LNCaP clone FGC (cell line): Measurements from ENCODE around the gene NRP1.

Source experiments
- DNase-seq: peaks from one replicate; pipeline ENCODE4 v3.0.0-alpha.2; 2011; ENCODE audit warnings: low read depth
- H3K4me3 ChIP-seq: 2 replicates; pipeline ENCODE4 v1.5.1; 2011; ENCODE audit warnings: mild to moderate bottlenecking, low read depth, low read length, control low read depth
- CTCF ChIP-seq: IDR thresholded peaks from 2 replicates; pipeline ENCODE4 v1.5.1; 2012; ENCODE audit warnings: mild to moderate bottlenecking; ENCODE audit not compliant: control insufficient read depth, insufficient read depth; ENCODE audit errors: extremely low read depth

The NRP1 gene

GRCh38 chr10:33350041-33350440 is 15.6 kb upstream of the NRP1 start:
- H3K4me3 ChIP-seq, result no peak overlapping the region
- no peak for TF ChIP-seq CTCF
- DNase-seq, result no peak

DNA sequence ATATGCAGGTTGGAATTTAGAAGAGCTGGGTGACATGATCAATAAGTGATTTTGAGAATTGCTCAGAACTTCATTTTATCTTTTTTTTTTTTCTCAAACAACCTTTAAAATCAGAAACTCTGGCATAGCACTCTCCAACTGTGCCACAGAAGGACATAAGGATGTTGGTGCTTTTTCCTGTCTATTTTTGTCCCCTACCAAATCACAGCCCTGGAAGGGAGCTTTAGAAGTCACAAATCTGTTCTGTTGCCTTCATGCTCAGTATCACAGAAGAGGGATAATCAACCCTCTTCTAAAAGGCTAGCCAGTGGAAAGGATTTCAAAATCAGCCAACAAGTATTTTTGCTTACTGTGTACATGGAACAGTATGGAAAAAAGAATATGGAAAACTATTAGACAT is 14.8 kb upstream of the NRP1 start:
- H3K4me3 ChIP-seq, result no peak overlapping the region
- no peak for TF ChIP-seq CTCF
- no peak for DNase-seq

- no peak overlapping the region for H3K4me3 ChIP-seq
- TF ChIP-seq CTCF, result no peak
- DNase-seq, result no peak
These were observed 12.7 kb upstream of the NRP1 start for GRCh38 chr10:33347211-33347610.

DNA sequence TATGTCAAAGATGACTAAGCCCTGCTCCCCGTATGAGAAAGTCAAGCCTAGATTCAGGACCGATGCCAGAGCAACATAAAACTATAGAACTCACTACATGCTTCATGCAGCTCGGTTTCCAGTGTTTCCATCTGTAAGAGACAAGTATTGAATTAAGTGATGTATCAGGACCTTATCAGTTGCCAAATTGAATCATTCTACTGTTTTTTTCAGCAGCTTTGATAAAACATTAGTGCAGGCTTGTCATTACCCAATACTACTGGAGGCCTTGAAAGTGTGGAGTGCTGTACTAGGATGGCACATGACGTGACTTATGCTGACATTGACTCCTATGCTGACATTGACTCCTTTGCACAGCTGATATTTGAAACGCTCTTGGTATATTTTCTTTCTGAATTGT is 10.8 kb upstream of the NRP1 start:
- no peak overlapping the region for H3K4me3 ChIP-seq
- DNase-seq, result no peak
- TF ChIP-seq CTCF, result no peak

GRCh38 chr10:33344676-33345075 is 10.2 kb upstream of the NRP1 start:
- no peak for TF ChIP-seq CTCF
- no peak overlapping the region for H3K4me3 ChIP-seq
- no peak for DNase-seq

DNA sequence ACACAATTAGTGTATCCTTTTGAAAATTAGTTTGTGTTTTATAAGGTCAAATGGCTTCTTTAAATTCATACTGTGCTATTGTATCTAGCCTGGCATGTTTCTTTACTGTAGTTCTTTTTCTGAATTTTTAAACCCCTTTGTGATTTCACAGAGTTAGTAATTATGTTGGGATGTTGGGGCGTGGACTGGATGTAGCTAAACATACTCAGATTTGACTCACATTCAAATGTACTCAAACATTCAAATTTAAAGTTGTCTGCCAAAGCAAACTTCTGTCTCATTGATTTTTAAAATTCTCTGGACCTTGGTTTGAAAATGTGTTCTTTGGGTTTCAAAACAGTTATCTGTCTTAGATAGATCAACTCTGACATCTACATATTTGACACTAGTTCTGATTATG is 7.2 kb upstream of the NRP1 start:
- H3K4me3 ChIP-seq, result no peak overlapping the region
- no peak for DNase-seq
- TF ChIP-seq CTCF, result no peak

- no peak for TF ChIP-seq CTCF
- no peak for DNase-seq
- peak overlapping the region; percentile 82 for H3K4me3 ChIP-seq
These were observed 3.0 kb upstream of the NRP1 start for GRCh38 chr10:33337326-33337957.
